NCI-H2196 (cell line): ENCODE results near the gene STOM.

ENCODE experiments used
- DNase-seq: peaks from one replicate; lab custom pipeline; 2025; ENCODE audit not compliant: unreplicated experiment; lab: John Stamatoyannopoulos, UW

The STOM gene

DNA sequence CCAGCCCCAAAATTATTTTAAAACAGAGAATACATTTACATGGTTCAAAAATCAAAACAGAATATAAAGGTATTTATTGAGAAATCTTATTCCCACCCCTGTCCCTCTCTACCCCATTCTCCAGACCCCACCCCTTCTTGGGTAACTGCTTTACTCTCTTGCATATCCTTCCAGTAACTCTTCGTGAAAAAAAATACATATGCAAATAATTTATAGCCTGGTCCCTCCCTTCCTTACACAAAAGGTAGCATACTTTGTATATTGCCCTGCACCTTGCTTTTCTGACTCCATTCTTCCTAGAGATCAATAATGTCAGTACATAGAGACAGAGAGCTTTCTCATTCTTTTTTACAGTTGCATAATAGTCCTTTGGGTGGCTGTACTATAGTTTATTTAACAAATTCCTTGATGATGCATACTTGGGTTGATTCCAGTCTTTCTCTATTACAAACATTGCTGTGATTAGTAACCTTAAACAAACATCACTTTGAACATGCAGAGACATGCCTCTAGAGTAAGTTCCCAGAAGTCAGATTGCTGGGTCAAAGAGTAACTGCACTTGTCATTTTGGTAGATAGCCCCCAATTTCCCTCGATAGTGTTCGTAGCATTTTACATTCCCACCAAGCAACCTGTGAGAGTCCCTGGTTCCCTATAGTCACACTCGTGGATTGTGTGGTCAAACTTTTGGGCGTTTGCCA is 47.9 kb downstream of the STOM start:
- peak; percentile 43 for DNase-seq

DNA sequence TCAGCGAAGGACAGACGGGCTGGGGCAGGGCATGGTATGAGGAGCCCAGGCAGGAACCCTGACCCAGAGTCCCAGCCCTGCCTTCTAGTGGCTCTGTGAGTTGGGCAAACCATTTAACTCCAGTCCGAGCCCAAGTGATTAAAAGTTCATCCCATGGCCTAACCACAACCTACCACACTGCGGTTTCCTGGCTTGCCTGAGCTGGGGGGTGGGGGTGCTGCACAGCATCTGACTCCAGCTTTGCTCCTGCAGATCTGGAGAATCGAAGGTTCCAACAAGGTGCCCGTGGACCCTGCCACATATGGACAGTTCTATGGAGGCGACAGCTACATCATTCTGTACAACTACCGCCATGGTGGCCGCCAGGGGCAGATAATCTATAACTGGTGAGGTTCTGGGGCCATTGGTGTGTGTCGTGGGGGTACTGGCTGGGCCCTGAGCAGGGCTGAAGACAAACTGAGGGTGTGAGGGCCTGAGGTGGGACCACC is 49.0 kb downstream of the STOM start:
- no peak for DNase-seq

DNA sequence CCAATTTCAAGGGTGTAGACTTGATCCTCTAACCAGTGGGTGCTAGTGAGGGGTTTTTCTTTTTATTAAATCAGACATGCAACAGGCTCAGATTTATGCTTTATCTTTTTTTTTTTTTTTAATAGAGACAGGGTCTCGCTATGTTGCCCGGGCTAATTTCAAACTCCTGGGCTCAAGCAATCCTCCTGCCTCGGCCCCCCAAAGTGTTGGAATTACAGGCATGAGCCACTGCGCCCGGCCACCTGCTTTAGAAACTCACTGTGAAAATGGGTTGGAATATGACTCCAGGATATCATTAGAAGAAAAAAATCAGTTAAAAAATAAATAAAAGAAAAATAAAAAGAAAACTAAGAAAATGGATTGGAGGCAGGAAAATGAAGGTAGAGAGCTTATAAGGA is 50.7 kb downstream of the STOM start:
- DNase-seq, result no peak

DNA sequence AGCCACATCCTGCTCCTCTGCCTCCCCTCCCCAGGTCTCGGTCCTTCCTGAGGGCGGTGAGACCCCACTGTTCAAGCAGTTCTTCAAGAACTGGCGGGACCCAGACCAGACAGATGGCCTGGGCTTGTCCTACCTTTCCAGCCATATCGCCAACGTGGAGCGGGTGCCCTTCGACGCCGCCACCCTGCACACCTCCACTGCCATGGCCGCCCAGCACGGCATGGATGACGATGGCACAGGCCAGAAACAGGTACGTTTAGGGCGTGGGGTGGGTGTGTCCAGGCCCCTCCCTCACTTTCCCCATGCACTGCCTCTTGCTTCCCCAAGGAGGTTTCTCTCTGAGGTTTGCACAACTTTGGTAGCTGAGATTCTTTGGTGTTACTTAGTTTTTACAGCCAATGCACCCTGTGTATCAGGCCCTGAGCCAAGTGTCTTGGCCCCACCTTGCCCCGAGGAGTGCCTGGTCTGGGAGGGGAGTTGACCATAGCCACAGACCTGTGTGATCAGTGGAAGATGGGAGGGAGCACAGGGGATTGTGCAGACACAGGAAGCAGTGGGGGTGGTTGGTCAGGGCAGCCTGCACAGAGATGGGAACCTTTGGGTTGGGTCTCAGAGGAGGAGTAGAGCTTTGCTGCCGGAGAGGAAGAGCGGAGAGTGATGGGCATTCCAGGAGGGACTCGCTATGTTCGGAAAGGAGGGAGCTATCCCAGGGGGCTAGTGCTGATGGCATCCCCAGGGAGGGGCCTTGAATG is 51.2 kb downstream of the STOM start:
- no peak for DNase-seq

GRCh38 chr9:121317737-121318630 is 52.1 kb downstream of the STOM start:
- DNase-seq, result peak; percentile 8

DNA sequence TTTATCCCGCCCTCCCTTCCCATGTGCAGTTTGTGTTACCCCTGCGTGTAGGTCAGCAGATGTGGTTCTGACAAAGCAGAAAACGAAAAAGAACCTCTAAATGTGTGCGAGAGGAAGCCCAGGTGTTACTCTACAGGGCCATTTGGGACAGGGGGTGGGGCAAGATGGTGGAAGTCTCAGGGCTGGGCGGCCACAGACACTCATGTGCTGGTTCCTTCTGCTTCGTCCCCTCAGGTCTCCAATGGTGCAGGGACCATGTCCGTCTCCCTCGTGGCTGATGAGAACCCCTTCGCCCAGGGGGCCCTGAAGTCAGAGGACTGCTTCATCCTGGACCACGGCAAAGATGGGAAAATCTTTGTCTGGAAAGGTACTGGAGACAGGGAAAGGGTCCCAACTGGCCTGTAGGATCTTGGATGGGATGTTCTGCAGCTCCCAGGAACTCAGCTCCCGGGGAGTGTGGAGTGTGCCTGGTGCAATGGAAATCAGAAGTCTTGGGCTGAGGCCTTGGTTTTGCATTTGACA is 53.1 kb downstream of the STOM start:
- no peak for DNase-seq

- DNase-seq, result no peak
Measured at GRCh38 chr9:121316378-121316777, 53.7 kb downstream of the STOM start.

GRCh38 chr9:121313458-121314152 is 56.4 kb downstream of the STOM start:
- no peak for DNase-seq

GRCh38 chr9:121312169-121312568 is 57.9 kb downstream of the STOM start:
- no peak for DNase-seq

- no peak for DNase-seq
Measured at GRCh38 chr9:121310571-121310970, 59.5 kb downstream of the STOM start.

DNA sequence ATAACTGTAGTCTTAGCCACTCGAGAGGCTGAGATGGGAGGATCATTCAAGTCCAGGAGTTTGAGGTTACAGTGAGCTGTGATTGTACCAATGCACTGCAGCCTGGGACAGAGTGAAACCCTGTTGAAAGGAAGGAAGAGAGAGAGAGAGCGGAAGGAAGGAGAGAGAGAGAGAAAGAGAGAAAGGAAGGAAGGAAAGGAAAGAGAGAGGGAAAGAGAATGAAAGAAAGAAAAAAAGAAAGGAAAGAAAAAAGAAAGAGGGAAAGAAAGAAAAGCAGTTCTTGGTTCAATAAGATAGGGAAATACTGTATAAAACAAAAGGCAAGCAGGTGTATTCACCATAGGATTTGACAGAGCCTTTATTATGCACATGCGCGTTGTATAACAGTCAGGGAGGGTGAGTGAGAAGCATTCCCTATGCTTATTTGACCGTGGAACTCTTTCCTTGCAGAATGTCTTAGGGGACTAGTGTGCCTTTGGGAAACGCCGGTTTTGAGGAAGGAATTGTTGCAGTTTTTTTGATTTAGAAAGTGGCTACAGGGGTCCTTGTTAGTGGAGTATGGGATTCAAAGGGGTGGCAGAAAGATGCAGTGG is 60.1 kb downstream of the STOM start:
- no peak for DNase-seq

GRCh38 chr9:121309171-121309570 is 60.9 kb downstream of the STOM start:
- no peak for DNase-seq

- DNase-seq, result no peak
Measured at GRCh38 chr9:121308765-121309164, 61.3 kb downstream of the STOM start.

- DNase-seq, result no peak
Measured at GRCh38 chr9:121307976-121308375, 62.1 kb downstream of the STOM start.

- DNase-seq, result no peak
Measured at GRCh38 chr9:121305269-121305994, 64.6 kb downstream of the STOM start.

DNA sequence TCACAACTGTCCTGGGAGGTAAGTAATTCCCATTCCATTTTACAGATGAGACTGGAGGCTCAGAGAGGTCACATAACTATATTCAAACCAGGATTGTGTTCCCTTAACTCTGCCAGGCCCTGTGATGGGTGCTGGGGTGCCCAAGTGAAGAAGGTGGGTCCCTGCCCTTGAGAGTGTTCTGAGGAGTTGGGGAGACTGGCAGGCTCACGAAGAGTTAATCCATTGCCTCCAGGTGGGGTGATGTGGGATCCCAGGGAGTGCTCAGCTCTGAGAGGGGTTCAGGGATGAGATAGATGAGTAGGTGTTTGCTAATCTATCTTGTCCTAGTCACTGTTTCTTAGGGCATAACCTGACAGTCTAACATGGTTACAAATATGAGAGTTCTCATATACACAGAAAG is 65.3 kb downstream of the STOM start:
- DNase-seq, result no peak

GRCh38 chr9:121303456-121304451 is 66.3 kb downstream of the STOM start:
- no peak for DNase-seq

GRCh38 chr9:121302786-121303185 is 67.3 kb downstream of the STOM start:
- no peak for DNase-seq
